Mesenchymal stem cell (in vitro differentiated cells and primary cell): ENCODE data around the gene ITM2B.

Source experiments
- DNase-seq: peaks from one replicate; pipeline ENCODE4 v3.0.0-alpha.2; 2013
- H2AFZ ChIP-seq: one replicate; pipeline ENCODE4 v1.6.1; 2013; ENCODE audit warnings: low read depth, mild to moderate bottlenecking, control low read depth, inconsistent platforms, low read length, moderate library complexity
- H2AK5ac ChIP-seq: 2 replicates; pipeline ENCODE4 v1.6.1; 2013; ENCODE audit warnings: low read length, moderate library complexity, mild to moderate bottlenecking, inconsistent platforms; ENCODE audit not compliant: severe bottlenecking
- H2BK120ac ChIP-seq: one replicate; pipeline ENCODE4 v1.6.1; 2013; ENCODE audit warnings: low read depth, mild to moderate bottlenecking, inconsistent platforms, low read length, moderate library complexity
- H2BK12ac ChIP-seq, 2 experiments: one replicate each; pipeline ENCODE4 v1.6.1; 2013; ENCODE audit warnings: inconsistent platforms in 2 of 2, low read length in 2 of 2, mild to moderate bottlenecking in 2 of 2, moderate library complexity in 2 of 2, control low read depth in 1 of 2
- H2BK15ac ChIP-seq: one replicate; pipeline ENCODE4 v1.6.1; 2013; ENCODE audit warnings: mild to moderate bottlenecking, low read depth, inconsistent platforms; ENCODE audit not compliant: poor library complexity, severe bottlenecking
- H2BK5ac ChIP-seq: 2 replicates; pipeline ENCODE4 v1.6.1; 2013; ENCODE audit warnings: low read depth, mild to moderate bottlenecking, low read length, control low read depth, inconsistent platforms; ENCODE audit not compliant: poor library complexity, severe bottlenecking
- H3K14ac ChIP-seq, 2 experiments: one replicate each; pipeline ENCODE4 v1.6.1; 2013; ENCODE audit warnings: inconsistent platforms in 2 of 2, low read length in 2 of 2, control low read depth in 1 of 2, mild to moderate bottlenecking in 1 of 2, moderate library complexity in 1 of 2
- H3K18ac ChIP-seq, 2 experiments: one replicate each; pipeline ENCODE4 v1.6.1; 2013; ENCODE audit warnings: inconsistent platforms in 2 of 2, low read length in 2 of 2, control low read depth in 1 of 2, low read depth in 1 of 2, mild to moderate bottlenecking in 1 of 2
- H3K23ac ChIP-seq, 2 experiments: one replicate each; pipeline ENCODE4 v1.6.1; 2013; ENCODE audit warnings: inconsistent platforms in 2 of 2, low read length in 2 of 2, mild to moderate bottlenecking in 2 of 2, moderate library complexity in 2 of 2, control low read depth in 1 of 2
- H3K27ac ChIP-seq: 2 replicates; pipeline ENCODE4 v1.5.1; 2013; ENCODE audit warnings: mild to moderate bottlenecking, moderate library complexity, low read length, control low read depth, inconsistent platforms; ENCODE audit not compliant: poor library complexity, severe bottlenecking
- H3K27me3 ChIP-seq, 2 experiments: 2 replicates each; pipeline versions ENCODE4 v1.6.1 to v1.7.0; 2013; ENCODE audit warnings: low read length in 2 of 2, mild to moderate bottlenecking in 2 of 2, moderate library complexity in 2 of 2, control low read depth in 1 of 2, inconsistent platforms in 1 of 2; ENCODE audit not compliant: control insufficient read depth in 1 of 2, insufficient read depth in 1 of 2
- H3K36me3 ChIP-seq, 2 experiments: 2 replicates each; pipeline versions ENCODE4 v1.6.1 to v1.7.0; 2013; ENCODE audit warnings: low read length in 2 of 2, control low read depth in 1 of 2, inconsistent platforms in 1 of 2, low read depth in 1 of 2, mild to moderate bottlenecking in 1 of 2; ENCODE audit not compliant: insufficient read depth in 2 of 2, control insufficient read depth in 1 of 2
- H3K4ac ChIP-seq, 2 experiments: one replicate each; pipeline ENCODE4 v1.6.1; 2013; ENCODE audit warnings: inconsistent platforms in 2 of 2, low read length in 2 of 2, mild to moderate bottlenecking in 2 of 2, moderate library complexity in 2 of 2, control low read depth in 1 of 2, low read depth in 1 of 2
- H3K4me1 ChIP-seq: 2 replicates; pipeline ENCODE4 v1.6.1; 2013; ENCODE audit warnings: low read depth, low read length, control low read depth; ENCODE audit not compliant: control insufficient read depth, insufficient read depth
- H3K4me2 ChIP-seq: 2 replicates; pipeline ENCODE4 v1.6.1; 2013; ENCODE audit warnings: low read length, mild to moderate bottlenecking, inconsistent platforms; ENCODE audit not compliant: poor library complexity, severe bottlenecking
- H3K4me3 ChIP-seq, 2 experiments: 2 replicates each; pipeline versions ENCODE4 v1.5.1 to v1.7.0; 2013; ENCODE audit warnings: low read length in 2 of 2, mild to moderate bottlenecking in 2 of 2, control low read depth in 1 of 2, low read depth in 1 of 2; ENCODE audit not compliant: insufficient read depth in 1 of 2
- H3K79me1 ChIP-seq: replicated peaks from 2 replicates; pipeline ENCODE4 v1.6.1; 2013; ENCODE audit warnings: mild to moderate bottlenecking, control low read depth, low read length, inconsistent platforms; ENCODE audit not compliant: poor library complexity, severe bottlenecking
- H3K9ac ChIP-seq: 2 replicates; pipeline ENCODE4 v1.7.0; 2013; ENCODE audit warnings: mild to moderate bottlenecking, low read length, moderate library complexity
- H3K9me3 ChIP-seq: 2 replicates; pipeline ENCODE4 v1.7.0; 2013; ENCODE audit warnings: mild to moderate bottlenecking, low read length; ENCODE audit not compliant: control insufficient read depth
- H4K8ac ChIP-seq: one replicate; pipeline ENCODE4 v1.6.1; 2013; ENCODE audit warnings: inconsistent platforms, mild to moderate bottlenecking, low read length, moderate library complexity
- H4K91ac ChIP-seq: one replicate; pipeline ENCODE4 v1.6.1; 2013; ENCODE audit warnings: mild to moderate bottlenecking, low read length, inconsistent platforms
- WGBS: methylation state at CpG from one replicate; pipeline ENCODE4 v1.1.7; 2013; ENCODE audit warnings: mixed read lengths; 5-methylcytosine and 5-hydroxymethylcytosine counted together

ITM2B gene

GRCh38 chr13:48299591-48299990, 66.6 kb downstream of the ITM2B start:
- no peak overlapping the region for H4K91ac ChIP-seq

GRCh38 chr13:48302871-48303358, 69.9 kb downstream of the ITM2B start:
- Histone ChIP-seq H3K18ac (peak overlapping the region; percentile 89 to 98), H4K8ac (peak overlapping the region; percentile 98), H4K91ac (peak overlapping the region; percentile 90), H3K36me3 (peaks cover 0 to 3% of the 10 kb centered on the region in 2 experiments), H2AFZ (peak overlapping the region; percentile 88), H3K4me3 (peak overlapping the region; percentile 88 to 93), H3K9me3 (no peaks in the 10 kb centered on the region), H3K14ac (peak overlapping the region in 1 of 2 experiments; percentile 76), H3K4me2 (peak overlapping the region; percentile 91), H2BK5ac (peak overlapping the region; percentile 81), H3K27ac (peak overlapping the region; percentile 94), H2BK12ac (no peak overlapping the region), H3K4ac (peak overlapping the region; percentile 78 to 96), H3K9ac (peak overlapping the region; percentile 99), H3K4me1 (peaks cover 3% of the 10 kb centered on the region), H2BK120ac (peak overlapping the region; percentile 27), H3K27me3 (no peaks in the 10 kb centered on the region), H2AK5ac (no peak overlapping the region), H3K79me1 (no peaks in the 10 kb centered on the region), H2BK15ac (peak overlapping the region; percentile 88), H3K23ac (peak overlapping the region in 1 of 2 experiments; percentile 50)
- WGBS = 11% methylated on average over 10 of the region's 12 CpGs
- peak; percentile 84 for DNase-seq

More at GRCh38 chr13:48299591-48299990, 66.6 kb downstream of the ITM2B start:
- Histone ChIP-seq H3K79me1 (no peaks in the 10 kb centered on the region), H3K18ac (no peak overlapping the region), H4K8ac (no peak overlapping the region), H3K4ac (no peak overlapping the region), H3K4me2 (no peak overlapping the region), H2BK5ac (no peak overlapping the region), H2BK12ac (no peak overlapping the region), H3K4me1 (no peaks in the 10 kb centered on the region), H3K14ac (no peak overlapping the region), H3K36me3 (no peaks in the 10 kb centered on the region), H3K27ac (no peak overlapping the region), H3K9ac (no peak overlapping the region), H2AK5ac (no peak overlapping the region), H3K9me3 (no peaks in the 10 kb centered on the region), H3K23ac (no peak overlapping the region), H3K27me3 (no peaks in the 10 kb centered on the region), H2AFZ (no peak overlapping the region), H2BK120ac (no peak overlapping the region), H3K4me3 (no peak overlapping the region), H2BK15ac (no peak overlapping the region)
- 99% methylated on average over 2 of the region's 2 CpGs for WGBS
- no peak for DNase-seq

GRCh38 chr13:48303359-48304142, 70.5 kb downstream of the ITM2B start, which contains the start of gene RB1:
Gene RB1, plus strand, starts transcription at chr13:48303751. Its CDS starts 162 bp downstream, at chr13:48303913.
- Histone ChIP-seq H3K4ac (peak within 1 kb of the TSS; percentile 96 to 97), H2AFZ (peak within 1 kb of the TSS; percentile 99), H3K4me2 (peak within 1 kb of the TSS; percentile 91), H3K4me3 (peak within 1 kb of the TSS; percentile 88 to 93), H3K4me1 (peaks cover 3% of the 10 kb centered on the region), H2BK15ac (peak within 1 kb of the TSS; percentile 88), H4K8ac (peak within 1 kb of the TSS; percentile 98), H3K14ac (peak within 1 kb of the TSS in 1 of 2 experiments; percentile 98), H3K27ac (peak within 1 kb of the TSS; percentile 94), H2BK5ac (peak within 1 kb of the TSS; percentile 87), H3K36me3 (peaks cover 2 to 5% of the 10 kb centered on the region in 2 experiments), H3K18ac (peak within 1 kb of the TSS; percentile 98 to 99), H3K79me1 (no peaks in the 10 kb centered on the region), H2BK12ac (peak within 1 kb of the TSS in 1 of 2 experiments; percentile 87), H4K91ac (peak within 1 kb of the TSS; percentile 90), H3K23ac (peak within 1 kb of the TSS; percentile 93 to 98), H3K9me3 (no peaks in the 10 kb centered on the region), H3K27me3 (no peaks in the 10 kb centered on the region), H2BK120ac (peak within 1 kb of the TSS; percentile 77), H2AK5ac (no peak within 1 kb of the TSS), H3K9ac (peak within 1 kb of the TSS; percentile 99)
- DNase-seq = peak; percentile 94
- under 1% methylated on average over 68 of the region's 96 CpGs for WGBS
